ENCODE data around the gene SORBS1.

SORBS1 gene

DNA sequence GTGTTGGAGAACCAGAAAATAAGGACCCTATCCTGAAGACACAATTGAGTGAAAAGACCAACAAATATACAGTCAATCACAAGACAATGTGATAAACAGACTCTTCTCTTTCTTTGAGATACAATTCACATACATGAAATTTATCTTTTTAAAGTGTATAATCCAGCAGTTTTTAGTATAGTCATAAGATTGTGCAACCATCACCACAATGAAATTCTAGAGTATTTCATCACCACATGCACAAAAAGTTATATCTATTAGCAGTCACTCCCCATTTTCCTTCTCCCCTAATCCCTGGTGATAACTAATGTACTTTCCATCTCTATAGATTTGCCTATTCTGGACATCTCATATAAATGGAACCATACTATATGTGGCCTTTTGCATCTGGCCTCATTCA lies 8.2 kb upstream of the SORBS1 start:
- H3K4me3 ChIP-seq (ENCODE audit: low read depth, low read length) = no peak overlapping the region
- no peak for TF ChIP-seq CTCF (IDR thresholded peaks at IDR 0.05; ENCODE audit: low read depth, low read length)
- no peak for DNase-seq (ENCODE audit: low read depth, low spot score)
- in situ Hi-C loops (cut with HindIII; ENCODE audit: low sequenced_read_pairs) = no loop called here

- H3K4me3 ChIP-seq (ENCODE audit: low read depth, low read length) = no peak overlapping the region
- no peak for DNase-seq (ENCODE audit: low read depth, low spot score)
- TF ChIP-seq CTCF (IDR thresholded peaks at IDR 0.05; ENCODE audit: low read depth, low read length) = no peak
- in situ Hi-C loops (cut with HindIII; ENCODE audit: low sequenced_read_pairs) = no loop called here
Observed at GRCh38 chr10:95567903-95568630, 6.9 kb upstream of the SORBS1 start.

DNA sequence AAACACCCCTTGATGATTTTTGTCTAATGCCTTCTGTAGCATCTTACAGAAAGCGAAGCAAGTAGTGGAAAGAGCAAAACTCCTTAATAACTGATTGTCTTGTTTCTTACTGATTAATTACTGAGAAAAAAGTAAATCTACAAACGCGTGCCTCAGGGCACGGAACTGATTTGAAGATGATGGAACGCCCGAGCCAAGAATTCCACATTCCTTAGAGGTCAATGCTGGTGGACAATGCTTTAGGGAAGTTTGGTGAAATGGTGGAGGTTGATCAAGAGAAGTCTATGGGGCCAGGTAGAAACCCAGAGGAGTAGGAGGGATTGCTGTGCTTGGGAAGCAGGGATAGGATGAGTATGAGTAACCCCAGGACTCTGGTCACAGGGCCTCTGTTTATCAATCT lies 5.0 kb upstream of the SORBS1 start:
- H3K4me3 ChIP-seq (ENCODE audit: low read depth, low read length) = no peak overlapping the region
- TF ChIP-seq CTCF (IDR thresholded peaks at IDR 0.05; ENCODE audit: low read depth, low read length) = no peak
- in situ Hi-C loops (cut with HindIII; ENCODE audit: low sequenced_read_pairs) = no loop called here
- DNase-seq (ENCODE audit: low read depth, low spot score) = no peak

DNA sequence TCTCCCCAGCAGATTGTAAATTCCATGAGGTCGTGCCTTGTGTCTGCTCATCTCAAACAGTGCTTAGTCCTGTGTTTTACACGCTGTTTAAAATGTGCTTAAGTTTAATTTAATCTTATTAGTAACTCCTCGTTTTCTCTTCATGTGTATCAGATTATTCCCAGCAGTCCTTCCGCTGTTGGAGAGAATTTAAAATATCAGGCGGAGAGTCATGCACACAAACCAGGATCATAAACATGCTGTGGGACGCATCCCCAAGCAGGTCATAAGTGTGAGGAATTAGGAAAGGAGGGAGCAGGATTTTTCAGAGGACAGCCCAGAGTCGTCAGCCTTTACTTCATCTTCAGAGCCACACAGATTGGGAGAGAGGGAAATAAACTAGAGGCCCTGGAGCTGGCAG lies 4.2 kb upstream of the SORBS1 start:
- in situ Hi-C loops (cut with HindIII; ENCODE audit: low sequenced_read_pairs) = no loop called here
- no peak overlapping the region for H3K4me3 ChIP-seq (ENCODE audit: low read depth, low read length)
- TF ChIP-seq CTCF (IDR thresholded peaks at IDR 0.05; ENCODE audit: low read depth, low read length) = no peak
- DNase-seq (ENCODE audit: low read depth, low spot score) = no peak

GRCh38 chr10:95564291-95564690 lies 3.1 kb upstream of the SORBS1 start:
- in situ Hi-C loops (cut with HindIII; ENCODE audit: low sequenced_read_pairs) = no loop called here
- DNase-seq (ENCODE audit: low read depth, low spot score) = no peak
- TF ChIP-seq CTCF (IDR thresholded peaks at IDR 0.05; ENCODE audit: low read depth, low read length) = no peak
- no peak overlapping the region for H3K4me3 ChIP-seq (ENCODE audit: low read depth, low read length)

DNA sequence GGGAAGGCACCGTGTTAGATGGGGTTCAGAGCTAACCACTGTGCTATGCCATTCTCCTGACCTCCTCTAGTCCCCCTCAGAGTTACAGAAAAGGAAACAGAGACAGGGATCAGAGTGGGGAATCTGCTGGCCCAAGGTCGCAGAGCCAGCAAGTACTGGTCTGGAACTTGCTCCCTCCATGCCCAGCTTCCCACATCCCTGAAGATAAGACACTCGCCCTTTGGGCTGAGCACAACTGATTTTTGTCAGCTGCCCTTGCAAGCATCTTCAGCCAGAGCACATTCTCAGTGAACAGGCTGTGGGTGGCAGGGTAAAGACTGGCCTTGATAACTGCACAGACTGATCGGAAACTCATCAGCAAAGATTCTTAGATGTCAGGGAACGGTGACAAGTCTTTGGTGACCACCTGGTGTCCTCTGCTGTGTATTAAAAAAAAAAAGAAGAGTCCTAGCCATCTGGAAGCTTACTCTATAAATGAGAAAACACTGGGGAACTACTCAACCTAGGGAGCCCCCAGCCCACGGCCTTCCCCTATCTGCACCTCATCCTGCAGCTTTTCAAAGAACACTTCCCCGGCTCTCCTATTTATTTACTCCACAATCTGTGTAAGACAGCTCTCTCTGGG lies 1.3 kb upstream of the SORBS1 start:
- in situ Hi-C loops (cut with HindIII; ENCODE audit: low sequenced_read_pairs) = no loop called here
- no peak for TF ChIP-seq CTCF (IDR thresholded peaks at IDR 0.05; ENCODE audit: low read depth, low read length)
- H3K4me3 ChIP-seq (ENCODE audit: low read depth, low read length) = no peak overlapping the region
- DNase-seq (ENCODE audit: low read depth, low spot score) = no peak

Measured in astrocyte of the spinal cord (primary cell).